Hepatocyte (in vitro differentiated cells): ENCODE results near the gene NCAPG2.

Experiments
- CTCF ChIP-seq: fragments of 200-600 bp; sonication (generic); IDR thresholded peaks from 2 replicates; pipeline ENCODE4 v1.5.1; 2016; ENCODE audit warnings: antibody characterized with exemption, mild to moderate bottlenecking; ENCODE audit not compliant: poor library complexity
- EZH2 ChIP-seq: fragments of 200-600 bp; sonication (generic); IDR thresholded peaks from 2 replicates; pipeline ENCODE4 v1.6.1; 2016; ENCODE audit warnings: antibody characterized with exemption, mild to moderate bottlenecking, borderline replicate concordance
- EZH2phosphoT487 ChIP-seq: fragments of 200-600 bp; sonication (generic); IDR thresholded peaks from one replicate; pipeline ENCODE4 v1.6.1; 2018; ENCODE audit warnings: antibody characterized with exemption, mild to moderate bottlenecking, low read depth, moderate library complexity; ENCODE audit not compliant: unreplicated experiment, severe bottlenecking

- TF ChIP-seq CTCF (no peak), EZH2 (no peak), EZH2phosphoT487 (no peak)
Observed at GRCh38 chr7:158618745-158619140, 85.9 kb downstream of the NCAPG2 start.
